GM18873 (cell line): ENCODE measurements around the gene NDC80.
"Not testable (repeated sequence)": the region's sequence is repeated elsewhere in the genome, so short reads cannot be mapped to it uniquely, and the experiment has no call there.

ENCODE experiments used
- ATAC-seq: cut with Tn5 transposase; IDR thresholded peaks from one replicate; pipeline ENCODE4 v1.9.1; 2021; ENCODE audit warnings: mild to moderate bottlenecking, moderate library complexity, moderate number of reproducible peaks; ENCODE audit not compliant: unreplicated experiment, low FRiP score

Gene NDC80

GRCh38 chr18:2662288-2662687, 90.9 kb downstream of the NDC80 start:
- not testable (repeated sequence) for ATAC-seq

GRCh38 chr18:2662990-2663389, 91.6 kb downstream of the NDC80 start:
- no peak for ATAC-seq
